NCI-H748 (cell line): ENCODE data around the gene SNUPN.

Experiments used
- DNase-seq: peaks from one replicate; lab custom pipeline; 2025; ENCODE audit not compliant: unreplicated experiment; lab: John Stamatoyannopoulos, UW

Gene SNUPN

GRCh38 chr15:75625542-75626347 is at the start of gene SNUPN:
SNUPN (minus strand) TSS chr15:75625725; CDS start chr15:75621051, 4,674 bp downstream.
- peak; percentile 77 for DNase-seq

GRCh38 chr15:75674366-75674765 is 48.8 kb upstream of the SNUPN start:
- DNase-seq: no peak

GRCh38 chr15:75673426-75674235 is 48.1 kb upstream of the SNUPN start:
- no peak for DNase-seq

GRCh38 chr15:75672646-75673425 is 47.3 kb upstream of the SNUPN start:
- DNase-seq: no peak

- no peak for DNase-seq
These were observed 46.4 kb upstream of the SNUPN start for GRCh38 chr15:75671730-75672602.

GRCh38 chr15:75669879-75670212 is 44.3 kb upstream of the SNUPN start:
- DNase-seq: no peak

- DNase-seq: no peak
These were observed 43.8 kb upstream of the SNUPN start for GRCh38 chr15:75669191-75669878.

- DNase-seq: peak; percentile 33
These were observed 41.4 kb upstream of the SNUPN start for GRCh38 chr15:75666823-75667501.

GRCh38 chr15:75663931-75664421 is 38.5 kb upstream of the SNUPN start:
- peak; percentile 66 for DNase-seq

GRCh38 chr15:75662823-75663519 is 37.4 kb upstream of the SNUPN start:
- no peak for DNase-seq

- DNase-seq: no peak
These were observed 36.2 kb upstream of the SNUPN start for GRCh38 chr15:75661756-75662140.

- DNase-seq: no peak
These were observed 35.7 kb upstream of the SNUPN start for GRCh38 chr15:75661100-75661755.

- DNase-seq: no peak
These were observed 34.6 kb upstream of the SNUPN start for GRCh38 chr15:75659928-75660645.

- no peak for DNase-seq
These were observed 33.7 kb upstream of the SNUPN start for GRCh38 chr15:75659141-75659771.

- no peak for DNase-seq
These were observed 31.3 kb upstream of the SNUPN start for GRCh38 chr15:75656813-75657212.

GRCh38 chr15:75656331-75656730 is 30.8 kb upstream of the SNUPN start:
- DNase-seq: no peak

GRCh38 chr15:75655931-75656330 is 30.4 kb upstream of the SNUPN start:
- peak; percentile 6 for DNase-seq
